IMR-90 (cell line): ENCODE data around the gene SPTLC3. TPM values are rescaled to one million over a fixed set of nuclear protein-coding genes. Genes with fewer than 3 reads are reported as not detected.

Source experiments
- ATAC-seq: fragments of 200-7000 bp; cut with Tn5 transposase; 2 replicates; pipeline ENCODE4 v1.9.1; 2020; ENCODE audit warnings: low read depth, mild to moderate bottlenecking, moderate library complexity
- BruUV-seq: library from RNA; stranded (reverse); fragments of 400-500 nt; replicated peaks from 2 replicates; lab custom pipeline; 2021; lab: Mats Ljungman, UMichigan
- CTCF ChIA-PET: fragments of 300-600 bp; formaldehyde crosslinking; extraction: SDS; loops from one replicate; lab custom pipeline; 2021; ENCODE audit warnings: antibody characterized with exemption; lab: Yijun Ruan, JAX
- POLR2A ChIA-PET: fragments of 300-600 bp; sonication (Branson Sonifier 250); formaldehyde crosslinking; loops from one replicate; lab custom pipeline; 2022; ENCODE audit warnings: antibody characterized with exemption; ENCODE audit not compliant: unreplicated experiment; lab: Charles Lee
- DNase-seq: peaks from one replicate; pipeline ENCODE4 v3.0.0; 2013
- H2AFZ ChIP-seq: replicated peaks from 2 replicates; pipeline ENCODE3; 2013; ENCODE audit warnings: low read length, mild to moderate bottlenecking; ENCODE audit not compliant: poor library complexity
- H2AK5ac ChIP-seq: 2 replicates; pipeline ENCODE4 v1.6.1; 2013; ENCODE audit warnings: low read depth, low read length, inconsistent platforms
- H2AK9ac ChIP-seq: replicated peaks from 2 replicates; pipeline ENCODE3; 2013; ENCODE audit warnings: mild to moderate bottlenecking, low read depth, low read length, moderate library complexity; ENCODE audit not compliant: poor library complexity
- H2BK120ac ChIP-seq: 2 replicates; pipeline ENCODE4 v1.6.1; 2013; ENCODE audit warnings: low read depth, low read length, inconsistent platforms
- H2BK15ac ChIP-seq: 3 replicates; pipeline ENCODE4 v1.6.1; 2013; ENCODE audit warnings: low read depth, low read length, inconsistent platforms
- H2BK20ac ChIP-seq: 2 replicates; pipeline ENCODE4 v1.6.1; 2013; ENCODE audit warnings: low read depth, mild to moderate bottlenecking, inconsistent platforms, low read length, moderate library complexity
- H2BK5ac ChIP-seq: 2 replicates; pipeline ENCODE4 v1.6.1; 2013; ENCODE audit warnings: mild to moderate bottlenecking, low read depth, low read length, inconsistent platforms; ENCODE audit not compliant: poor library complexity, severe bottlenecking
- H3K14ac ChIP-seq: replicated peaks from 2 replicates; pipeline ENCODE4 v1.6.1; 2013; ENCODE audit warnings: low read depth, low read length, inconsistent platforms
- H3K18ac ChIP-seq: 2 replicates; pipeline ENCODE4 v1.6.1; 2013; ENCODE audit warnings: low read depth, low read length, control low read depth
- H3K23ac ChIP-seq: 2 replicates; pipeline ENCODE4 v1.6.1; 2013; ENCODE audit warnings: low read depth, low read length, inconsistent platforms
- H3K27ac ChIP-seq: 2 replicates; pipeline ENCODE4 v1.5.1; 2013; ENCODE audit warnings: mild to moderate bottlenecking, control low read depth, low read length; ENCODE audit not compliant: insufficient read depth
- H3K27me3 ChIP-seq: 2 replicates; pipeline ENCODE4 v1.6.1; 2013; ENCODE audit warnings: low read length; ENCODE audit not compliant: control insufficient read depth, insufficient read depth
- H3K36me3 ChIP-seq: 2 replicates; pipeline ENCODE4 v1.6.1; 2013; ENCODE audit warnings: low read length, mixed read lengths; ENCODE audit not compliant: control insufficient read depth, insufficient read depth
- H3K4ac ChIP-seq: 2 replicates; pipeline ENCODE4 v1.6.1; 2013; ENCODE audit warnings: low read depth, low read length, inconsistent platforms
- H3K4me1 ChIP-seq: 2 replicates; pipeline ENCODE4 v1.6.1; 2013; ENCODE audit warnings: low read length, mixed read lengths; ENCODE audit not compliant: control insufficient read depth, insufficient read depth
- H3K4me2 ChIP-seq: 2 replicates; pipeline ENCODE4 v1.6.1; 2013; ENCODE audit warnings: low read depth, mild to moderate bottlenecking, control low read depth, low read length, moderate library complexity
- H3K4me3 ChIP-seq: 2 replicates; pipeline ENCODE4 v1.5.1; 2013; ENCODE audit warnings: low read depth, mild to moderate bottlenecking, control low read depth, low read length, moderate library complexity; ENCODE audit not compliant: insufficient read depth
- H3K56ac ChIP-seq: 2 replicates; pipeline ENCODE4 v1.6.1; 2013; ENCODE audit warnings: low read length, inconsistent platforms; ENCODE audit not compliant: insufficient read depth; ENCODE audit errors: extremely low read depth
- H3K79me1 ChIP-seq, 2 experiments: 2 replicates each; pipeline ENCODE4 v1.6.1; 2013; ENCODE audit warnings: low read length in 2 of 2, inconsistent platforms in 1 of 2, low read depth in 1 of 2
- H3K9ac ChIP-seq: 2 replicates; pipeline ENCODE4 v1.6.1; 2013; ENCODE audit warnings: low read depth, low read length, control low read depth
- H3K9me1 ChIP-seq: 2 replicates; pipeline ENCODE4 v1.6.1; 2013; ENCODE audit warnings: low read length, inconsistent platforms; ENCODE audit not compliant: insufficient read depth
- H3K9me3 ChIP-seq: 2 replicates; pipeline ENCODE4 v1.6.1; 2013; ENCODE audit warnings: low read length; ENCODE audit not compliant: control insufficient read depth, insufficient read depth
- H4K20me1 ChIP-seq: 2 replicates; pipeline ENCODE4 v1.6.1; 2013; ENCODE audit warnings: low read length, inconsistent platforms; ENCODE audit not compliant: insufficient read depth
- H4K5ac ChIP-seq: 2 replicates; pipeline ENCODE4 v1.6.1; 2013; ENCODE audit warnings: mild to moderate bottlenecking, low read depth, low read length, control low read depth
- H4K8ac ChIP-seq, 2 experiments: 2 replicates each; pipeline ENCODE4 v1.6.1; 2013; ENCODE audit warnings: low read depth in 2 of 2, low read length in 2 of 2, control low read depth in 1 of 2, inconsistent platforms in 1 of 2
- H4K91ac ChIP-seq: 2 replicates; pipeline ENCODE4 v1.6.1; 2013; ENCODE audit warnings: low read depth, low read length, inconsistent platforms; ENCODE audit not compliant: insufficient read depth
- BHLHE40 ChIP-seq: fragments of 150-350 bp; IDR thresholded peaks from 2 replicates; pipeline ENCODE4 v1.6.1; 2016; ENCODE audit warnings: mild to moderate bottlenecking, low read depth, low read length
- MXI1 ChIP-seq: IDR thresholded peaks from 2 replicates; pipeline ENCODE4 v1.6.1; 2012; ENCODE audit warnings: low read depth, mild to moderate bottlenecking, low read length, moderate library complexity, borderline replicate concordance
- NFE2L2 ChIP-seq: fragments of 150-350 bp; IDR thresholded peaks from 2 replicates; pipeline ENCODE4 v1.6.1; 2016; ENCODE audit warnings: low read depth, mild to moderate bottlenecking, low read length
- RCOR1 ChIP-seq: IDR thresholded peaks from 2 replicates; pipeline ENCODE4 v1.6.1; 2012; ENCODE audit warnings: mild to moderate bottlenecking, low read length, improper control_type of control experiment; ENCODE audit not compliant: insufficient replicate concordance
- SMC3 ChIP-seq: fragments of 150-350 bp; IDR thresholded peaks from 2 replicates; pipeline ENCODE4 v1.6.1; 2016; ENCODE audit warnings: low read depth, mild to moderate bottlenecking, antibody characterized with exemption, low read length, moderate library complexity
- WGBS, 2 experiments: methylation state at CpG; one replicate each; pipeline versions ENCODE4 v1.1.5 to v1.1.7; 2013; ENCODE audit warnings: missing lambda C conversion rate in 2 of 2; ENCODE audit not compliant: insufficient read length in 1 of 2; ENCODE audit errors: extremely low coverage in 2 of 2; 5-methylcytosine and 5-hydroxymethylcytosine counted together
- dilution Hi-C: fragments of 300-500 bp; cut with HindIII; formaldehyde crosslinking; loops from one replicate; pipeline ENCODE4 v1.14.3; 2018; ENCODE audit warnings: low sequenced_read_pairs; ENCODE audit not compliant: unreplicated experiment
- in situ Hi-C: fragments of 300-500 bp; cut with MboI; formaldehyde crosslinking; loops from 3 replicates; pipeline ENCODE4 v1.14.3; 2019; ENCODE audit warnings: low sequenced_read_pairs, inconsistent platforms, mixed read lengths
- intact Hi-C: fragments of 100-400 bp; cut with micrococcal nuclease; formaldehyde crosslinking; loops from 2 replicates; pipeline ENCODE4 v1.10.0; 2022
- polyA plus RNA-seq, 3 experiments: library from polyadenylated mRNA; depleted of rRNA; stranded (reverse); fragments of >200 nt; gene quantifications; 2 replicates each; pipeline ENCODE4 v1.2.3, GENCODE V29; 2012; ENCODE audit warnings: low replicate concordance in 1 of 3
- total RNA-seq: library from RNA; depleted of rRNA; stranded (reverse); fragments of >200 nt; gene quantifications from 2 replicates; pipeline ENCODE4 v1.2.3, GENCODE V29; 2012

The SPTLC3 gene
- total and polyA plus RNA-seq, 2 of the 4 experiments (the other 2 are of a cell fraction): 0.44 to 1.6 TPM

DNA sequence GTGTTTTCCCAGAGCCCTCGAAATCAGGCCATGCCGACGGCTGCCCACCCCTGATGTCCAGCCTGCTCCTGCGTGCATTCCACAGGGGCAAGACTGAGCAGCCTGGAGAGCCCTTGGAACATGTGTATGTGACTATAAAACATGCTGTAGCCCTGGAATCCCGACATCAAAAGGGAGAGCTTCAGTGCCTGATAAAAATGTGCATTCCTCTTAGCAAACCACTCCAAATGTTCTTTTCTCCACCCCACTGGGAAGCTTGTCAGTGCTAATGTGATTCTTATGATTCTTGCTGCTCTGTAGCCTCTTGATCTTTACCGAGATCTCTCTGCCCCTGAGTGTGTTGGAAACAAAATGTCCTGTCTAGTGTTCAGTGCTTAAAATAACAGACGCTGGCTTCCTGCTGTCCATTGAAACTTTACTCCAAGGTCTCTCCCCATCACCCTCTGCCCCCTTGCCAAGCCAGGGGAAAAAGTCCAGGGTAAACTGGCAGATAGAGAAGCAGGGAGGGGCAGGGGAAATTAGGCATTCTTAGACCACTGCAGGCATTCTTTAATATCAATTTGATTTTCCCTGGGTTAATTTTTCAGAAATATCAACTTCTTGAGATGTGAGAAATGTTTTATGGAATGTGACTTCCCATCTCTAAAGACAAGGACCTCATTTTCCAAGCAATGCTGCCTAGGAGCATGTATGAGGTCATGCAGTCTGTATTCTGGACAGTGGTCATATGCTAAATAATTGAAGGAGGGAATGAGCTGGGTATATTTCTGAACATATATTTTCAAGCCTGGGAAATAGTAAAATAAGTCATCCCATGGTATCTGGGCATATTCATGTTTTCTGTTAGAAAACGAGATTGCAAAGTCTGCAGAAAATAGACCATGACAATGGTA is 138.5 kb downstream of the SPTLC3 start:
- dilution Hi-C loops: no loop called here
- in situ Hi-C loops: no loop called here
- Histone ChIP-seq H4K8ac (no peak overlapping the region), H4K91ac (no peak overlapping the region), H2BK5ac (no peak overlapping the region), H3K27ac (no peak overlapping the region), H3K4ac (no peak overlapping the region), H3K18ac (no peak overlapping the region), H3K9ac (no peak overlapping the region), H3K9me3 (no peaks in the 10 kb centered on the region), H3K36me3 (no peaks in the 10 kb centered on the region), H2AK5ac (no peak overlapping the region), H3K79me1 (no peaks in the 10 kb centered on the region), H4K5ac (no peak overlapping the region), H3K56ac (no peak overlapping the region), H3K9me1 (no peaks in the 10 kb centered on the region), H3K4me3 (no peak overlapping the region), H2AK9ac (no peak overlapping the region), H3K14ac (no peak overlapping the region), H2BK120ac (no peak overlapping the region), H2BK15ac (no peak overlapping the region), H2AFZ (no peak overlapping the region), H3K4me1 (no peaks in the 10 kb centered on the region), H2BK20ac (no peak overlapping the region), H4K20me1 (no peaks in the 10 kb centered on the region), H3K23ac (no peak overlapping the region), H3K4me2 (no peak overlapping the region), H3K27me3 (no peaks in the 10 kb centered on the region; the same call in 1 of the 2 replicates)
- no peak for DNase-seq
- BruUV-seq: no TSS peak
- POLR2A ChIA-PET: no interaction called here
- no CpG with 5 or more reads among the region's 8 CpGs for WGBS, 2 experiments
- TF ChIP-seq BHLHE40: no peak
- TF ChIP-seq MXI1: no peak
- no peak for TF ChIP-seq NFE2L2
- no peak for TF ChIP-seq SMC3
- no peak for TF ChIP-seq RCOR1
- intact Hi-C loops: no loop called here
- peak; percentile 27 for ATAC-seq
- CTCF ChIA-PET: no interaction called here
